Choroid plexus epithelial cell (primary cell): ENCODE data around the gene UNKL.

Experiments used
- DNase-seq: peaks from one replicate; pipeline ENCODE4 v3.0.0-alpha.2; 2010; ENCODE audit warnings: low read depth
- H3K4me3 ChIP-seq: 2 replicates; pipeline ENCODE4 v1.5.1; 2011; ENCODE audit warnings: low read depth, mild to moderate bottlenecking, control low read depth, low read length, moderate library complexity
- TF ChIP-seq, protein P1 (sequence below): conservative IDR thresholded peaks from 2 replicates; pipeline ENCODE4 v1.5.1; 2011; ENCODE audit warnings: low read depth, mild to moderate bottlenecking, control low read depth, inconsistent platforms, low read length, moderate library complexity

Gene UNKL

DNA sequence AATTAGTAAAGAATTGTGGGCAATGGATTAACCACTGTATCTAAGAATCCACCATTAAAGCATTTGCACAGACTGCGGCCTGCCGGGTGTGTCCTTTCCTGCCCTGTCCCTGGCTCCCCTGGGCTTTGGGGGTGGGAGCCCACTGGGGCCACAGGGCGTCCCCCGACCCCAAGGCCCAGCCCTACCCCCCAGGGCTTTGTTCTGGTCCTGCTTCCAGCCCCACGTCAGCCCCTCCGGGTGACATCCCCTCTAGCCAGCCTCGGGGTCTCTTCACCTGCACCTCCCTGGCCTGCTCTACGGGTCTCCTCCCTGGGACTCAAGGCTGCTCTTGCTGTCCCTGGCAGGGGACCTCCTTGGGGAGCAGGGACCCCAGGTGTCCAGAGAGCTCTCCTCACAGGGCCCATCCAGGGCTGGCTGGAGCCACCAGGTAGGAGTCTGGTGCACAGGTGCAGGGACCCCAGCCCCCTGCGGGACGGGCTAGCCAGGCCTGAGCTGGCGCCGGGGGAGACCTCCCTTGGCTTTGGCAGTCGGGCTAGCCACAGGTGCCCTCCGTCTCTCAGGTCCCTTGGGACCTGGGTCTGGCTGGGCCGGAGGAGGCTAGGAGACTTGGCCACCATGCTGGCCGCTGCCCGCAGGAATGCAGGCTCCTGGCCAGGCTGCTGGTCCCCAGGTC, 87.4 kb downstream of the UNKL start:
- TF ChIP-seq, protein P1, sequence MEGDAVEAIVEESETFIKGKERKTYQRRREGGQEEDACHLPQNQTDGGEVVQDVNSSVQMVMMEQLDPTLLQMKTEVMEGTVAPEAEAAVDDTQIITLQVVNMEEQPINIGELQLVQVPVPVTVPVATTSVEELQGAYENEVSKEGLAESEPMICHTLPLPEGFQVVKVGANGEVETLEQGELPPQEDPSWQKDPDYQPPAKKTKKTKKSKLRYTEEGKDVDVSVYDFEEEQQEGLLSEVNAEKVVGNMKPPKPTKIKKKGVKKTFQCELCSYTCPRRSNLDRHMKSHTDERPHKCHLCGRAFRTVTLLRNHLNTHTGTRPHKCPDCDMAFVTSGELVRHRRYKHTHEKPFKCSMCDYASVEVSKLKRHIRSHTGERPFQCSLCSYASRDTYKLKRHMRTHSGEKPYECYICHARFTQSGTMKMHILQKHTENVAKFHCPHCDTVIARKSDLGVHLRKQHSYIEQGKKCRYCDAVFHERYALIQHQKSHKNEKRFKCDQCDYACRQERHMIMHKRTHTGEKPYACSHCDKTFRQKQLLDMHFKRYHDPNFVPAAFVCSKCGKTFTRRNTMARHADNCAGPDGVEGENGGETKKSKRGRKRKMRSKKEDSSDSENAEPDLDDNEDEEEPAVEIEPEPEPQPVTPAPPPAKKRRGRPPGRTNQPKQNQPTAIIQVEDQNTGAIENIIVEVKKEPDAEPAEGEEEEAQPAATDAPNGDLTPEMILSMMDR: no peak

DNA sequence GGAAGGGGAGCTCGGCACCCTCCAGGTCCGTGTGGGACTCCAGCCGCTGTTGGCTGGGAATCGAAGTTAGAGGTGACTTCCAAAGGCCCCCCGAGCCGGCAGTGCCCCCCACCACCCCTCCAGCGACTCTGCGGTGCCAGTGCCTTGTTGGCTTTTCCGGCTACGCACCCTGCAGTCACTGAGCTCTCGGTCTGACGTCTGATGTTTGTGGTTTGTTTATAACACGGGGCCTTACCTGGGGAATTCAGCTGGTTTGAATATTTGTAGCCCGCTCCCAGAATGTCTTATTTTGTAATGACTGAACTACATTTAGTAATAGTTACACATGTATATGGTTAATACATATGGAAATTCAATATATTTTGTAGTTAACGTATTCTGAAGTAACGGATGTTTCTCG, 88.1 kb downstream of the UNKL start:
- TF ChIP-seq, protein P1: no peak
- no peak overlapping the region for H3K4me3 ChIP-seq
- DNase-seq: no peak

More for the DNA sequence above, 87.4 kb downstream of the UNKL start:
- no peak overlapping the region for H3K4me3 ChIP-seq
- no peak for DNase-seq

DNA sequence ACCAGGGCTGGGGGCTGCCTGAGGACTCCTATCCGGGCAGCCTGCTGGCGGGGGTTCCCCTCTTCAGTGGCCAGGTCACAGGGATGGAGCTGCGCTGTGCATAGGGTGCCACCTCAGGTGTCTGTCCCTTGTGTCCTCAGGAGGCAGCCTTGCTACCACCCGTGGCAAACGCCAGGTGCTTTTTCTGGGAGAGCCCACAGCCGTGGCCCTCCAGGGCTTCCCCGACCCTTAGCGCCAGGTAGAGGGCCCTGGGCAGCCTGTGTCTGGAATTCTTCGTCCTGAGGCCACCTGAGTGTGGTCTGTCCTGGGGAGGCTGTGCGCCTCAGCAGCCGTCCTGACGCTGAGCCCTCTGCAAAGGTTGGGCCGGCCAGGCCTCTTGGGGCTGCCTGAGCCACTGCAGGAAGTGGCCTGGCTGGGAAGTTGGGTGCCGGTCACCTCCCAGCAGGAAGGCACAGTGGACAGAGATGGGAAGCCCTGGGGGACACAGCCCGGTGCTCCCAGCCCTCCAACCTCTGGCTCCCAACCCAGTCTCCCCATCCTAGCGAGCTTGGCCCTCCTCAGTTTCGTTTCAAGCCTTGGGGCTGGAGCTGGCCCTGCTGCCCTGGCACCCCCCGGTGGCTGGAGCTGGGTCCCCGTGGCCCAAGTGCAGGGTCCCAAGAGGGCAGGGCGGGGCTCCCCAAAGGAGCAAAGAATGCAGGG, 88.7 kb downstream of the UNKL start:
- TF ChIP-seq, protein P1: no peak
- no peak for DNase-seq
- H3K4me3 ChIP-seq: no peak overlapping the region

DNA sequence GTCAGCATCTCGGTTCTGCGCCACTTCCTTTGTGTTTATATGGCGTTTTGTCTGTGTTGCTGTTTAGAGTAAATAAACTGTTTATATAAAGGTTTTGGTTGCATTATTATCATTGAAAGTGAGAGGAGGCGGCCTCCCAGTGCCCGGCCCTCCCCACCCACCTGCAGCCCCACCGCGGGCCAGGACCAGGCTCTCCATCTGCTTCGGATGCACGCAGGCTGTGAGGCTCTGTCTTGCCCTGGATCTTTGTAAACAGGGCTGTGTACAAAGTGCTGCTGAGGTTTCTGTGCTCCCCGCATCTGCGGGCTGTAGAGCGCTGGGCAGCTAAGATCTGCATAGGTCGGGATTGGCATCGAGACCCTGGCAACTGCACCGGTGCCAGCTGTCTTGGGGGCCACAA, 89.2 kb downstream of the UNKL start:
- DNase-seq: no peak
- no peak overlapping the region for H3K4me3 ChIP-seq
- TF ChIP-seq, protein P1: no peak

DNA sequence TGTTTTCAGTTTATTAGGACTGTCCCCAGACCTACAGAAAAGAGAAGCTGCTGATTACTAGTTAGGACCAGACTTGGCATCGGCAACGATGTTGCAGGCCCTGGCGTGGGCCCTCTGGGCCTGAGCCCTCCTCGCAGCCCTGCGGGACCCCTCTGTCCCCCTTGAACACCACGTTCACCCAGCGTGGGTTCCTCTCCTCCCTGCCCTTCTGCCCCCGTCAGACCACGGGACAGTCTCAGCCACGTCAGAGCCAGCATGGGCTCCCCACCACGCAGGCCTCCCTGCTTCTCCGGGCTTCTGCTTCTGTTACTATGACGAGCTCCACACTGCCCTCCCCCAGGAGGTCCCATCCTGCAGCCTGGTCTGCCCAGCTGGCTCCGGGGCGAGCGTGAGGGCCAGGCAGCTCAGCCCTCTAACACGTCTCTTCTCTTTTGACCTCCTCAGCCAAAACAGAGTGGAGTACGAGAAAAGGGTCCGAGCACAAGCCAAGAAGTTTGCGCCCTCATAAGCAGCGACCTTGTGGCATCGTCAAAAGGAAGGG, 90.1 kb downstream of the UNKL start:
- DNase-seq: no peak
- no peak overlapping the region for H3K4me3 ChIP-seq
- TF ChIP-seq, protein P1: no peak

DNA sequence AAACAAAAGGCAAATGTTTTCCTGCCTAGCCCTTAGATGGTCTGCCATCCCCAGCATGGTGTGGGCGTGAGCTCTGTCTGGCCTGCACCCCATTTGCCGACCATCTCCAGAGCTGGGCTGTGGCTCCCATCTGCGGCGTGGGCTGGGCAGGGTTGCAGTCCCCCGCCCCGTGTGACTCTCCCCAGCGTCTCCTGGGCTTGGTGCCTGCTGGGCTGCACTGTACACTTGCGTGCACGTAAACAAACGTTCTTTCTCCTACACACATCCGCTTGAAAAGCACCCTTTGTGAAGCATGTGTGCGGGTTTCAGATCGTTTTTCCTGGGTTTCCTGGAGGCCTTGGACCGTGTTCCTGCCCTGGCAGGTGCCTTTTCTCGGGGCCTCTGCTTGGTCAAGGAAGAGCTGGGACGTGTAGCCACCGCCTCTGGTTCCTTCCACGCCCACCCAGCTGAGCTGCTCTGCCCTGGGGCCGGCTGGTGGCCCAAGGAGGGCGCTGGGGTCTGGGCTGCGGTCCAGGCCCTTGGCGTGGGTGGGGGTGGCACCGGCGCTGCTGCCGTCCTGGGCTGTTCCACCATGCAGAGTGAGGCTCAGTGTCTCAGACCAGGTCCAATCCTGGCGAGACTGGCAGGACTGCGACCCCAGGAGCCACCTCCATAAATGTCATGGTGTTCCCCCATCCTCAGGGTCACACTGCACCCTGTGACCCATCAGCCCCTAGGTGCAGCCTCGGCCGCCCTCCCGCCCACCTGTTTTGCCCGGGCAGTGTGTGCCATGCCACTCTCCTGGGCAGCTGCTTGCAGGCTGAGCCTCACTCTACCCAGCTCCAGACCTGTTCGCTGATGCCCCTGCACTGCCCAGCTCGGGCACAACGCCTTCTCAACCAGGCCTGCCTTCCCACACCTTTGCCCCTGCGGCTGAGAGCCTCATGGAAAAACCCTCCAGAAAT, 90.9 kb downstream of the UNKL start:
- no peak overlapping the region for H3K4me3 ChIP-seq
- TF ChIP-seq, protein P1: no peak
- DNase-seq: no peak
